ENCODE results near the gene GIPC3. TPM values are rescaled to one million over a fixed set of nuclear protein-coding genes. Genes with fewer than 3 reads are reported as not detected.
A peak's percentile ranks its signal among the peaks of the same experiment; 100 is the strongest.

GIPC3 gene, protein sequence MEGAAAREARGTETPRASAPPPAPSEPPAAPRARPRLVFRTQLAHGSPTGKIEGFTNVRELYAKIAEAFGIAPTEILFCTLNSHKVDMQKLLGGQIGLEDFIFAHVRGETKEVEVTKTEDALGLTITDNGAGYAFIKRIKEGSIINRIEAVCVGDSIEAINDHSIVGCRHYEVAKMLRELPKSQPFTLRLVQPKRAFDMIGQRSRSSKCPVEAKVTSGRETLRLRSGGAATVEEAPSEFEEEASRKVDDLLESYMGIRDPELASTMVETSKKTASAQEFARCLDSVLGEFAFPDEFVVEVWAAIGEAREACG
- under 1 TPM; 0.23 to 0.25 TPM for total RNA-seq
- polyA plus RNA-seq = under 1 TPM; 0.25 to 0.95 TPM

DNA sequence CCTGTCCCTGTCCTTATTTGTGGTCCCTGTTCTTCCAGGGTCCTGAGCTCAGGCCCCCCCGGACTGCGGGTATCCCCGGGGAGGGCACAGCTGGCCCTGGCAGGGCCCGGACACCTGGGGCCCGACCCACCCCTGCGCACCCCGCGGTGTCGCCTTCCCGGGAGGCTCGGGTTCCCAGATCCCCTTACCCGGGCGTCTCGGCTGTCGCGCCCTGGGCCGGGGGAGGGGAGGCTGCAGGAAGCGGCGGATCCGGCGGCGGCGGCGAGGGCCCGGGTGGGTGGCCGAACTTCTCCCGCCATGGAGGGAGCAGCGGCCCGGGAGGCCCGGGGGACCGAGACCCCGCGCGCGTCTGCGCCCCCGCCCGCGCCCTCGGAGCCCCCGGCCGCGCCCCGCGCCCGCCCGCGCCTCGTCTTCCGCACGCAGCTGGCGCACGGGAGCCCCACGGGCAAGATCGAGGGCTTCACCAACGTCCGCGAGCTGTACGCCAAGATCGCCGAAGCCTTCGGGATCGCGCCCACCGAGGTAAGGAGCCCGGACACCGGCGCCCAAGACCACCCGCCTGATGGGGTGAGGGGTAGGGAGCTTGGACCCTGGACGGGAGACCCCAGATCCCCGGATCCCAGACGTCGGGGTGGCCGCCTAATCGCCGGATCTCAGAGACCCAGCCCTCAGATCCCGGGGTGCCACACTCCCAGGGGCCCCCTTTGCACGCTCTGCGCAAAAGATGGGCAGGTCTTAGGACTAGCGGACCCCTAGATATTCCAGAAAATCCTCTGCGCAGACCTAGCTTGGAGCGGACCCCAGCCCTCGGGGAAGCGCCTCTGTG is at the start of gene GIPC3:
TSS of gene GIPC3 (plus strand) at position 178 of the 826 bp plus-strand sequence. CDS start at position 298, 120 bp downstream.
- H3K27me3 ChIP-seq (ENCODE audit: control insufficient read depth in 4 of 4, insufficient read depth in 4 of 4, low read length in 3 of 4) = no peaks in the 10 kb centered on the region
- no peak for TF ChIP-seq SP1 (IDR thresholded peaks at IDR 0.05)
- TF ChIP-seq FOXA1 (IDR thresholded peaks at IDR 0.05) = no peak
- TF ChIP-seq, protein P1, sequence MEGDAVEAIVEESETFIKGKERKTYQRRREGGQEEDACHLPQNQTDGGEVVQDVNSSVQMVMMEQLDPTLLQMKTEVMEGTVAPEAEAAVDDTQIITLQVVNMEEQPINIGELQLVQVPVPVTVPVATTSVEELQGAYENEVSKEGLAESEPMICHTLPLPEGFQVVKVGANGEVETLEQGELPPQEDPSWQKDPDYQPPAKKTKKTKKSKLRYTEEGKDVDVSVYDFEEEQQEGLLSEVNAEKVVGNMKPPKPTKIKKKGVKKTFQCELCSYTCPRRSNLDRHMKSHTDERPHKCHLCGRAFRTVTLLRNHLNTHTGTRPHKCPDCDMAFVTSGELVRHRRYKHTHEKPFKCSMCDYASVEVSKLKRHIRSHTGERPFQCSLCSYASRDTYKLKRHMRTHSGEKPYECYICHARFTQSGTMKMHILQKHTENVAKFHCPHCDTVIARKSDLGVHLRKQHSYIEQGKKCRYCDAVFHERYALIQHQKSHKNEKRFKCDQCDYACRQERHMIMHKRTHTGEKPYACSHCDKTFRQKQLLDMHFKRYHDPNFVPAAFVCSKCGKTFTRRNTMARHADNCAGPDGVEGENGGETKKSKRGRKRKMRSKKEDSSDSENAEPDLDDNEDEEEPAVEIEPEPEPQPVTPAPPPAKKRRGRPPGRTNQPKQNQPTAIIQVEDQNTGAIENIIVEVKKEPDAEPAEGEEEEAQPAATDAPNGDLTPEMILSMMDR (IDR thresholded peaks at IDR 0.05; ENCODE audit: low read depth, low read length, missing input control) = no peak
- TF ChIP-seq RAD21 (IDR thresholded peaks at IDR 0.05) = no peak
- TF ChIP-seq NR2F2 (IDR thresholded peaks at IDR 0.05) = no peak
- no peak for TF ChIP-seq HNF4G (IDR thresholded peaks at IDR 0.05)
- TF ChIP-seq RXRA (IDR thresholded peaks at IDR 0.05) = no peak
- TF ChIP-seq GABPA (IDR thresholded peaks at IDR 0.05 in 1 of 2, conservative IDR thresholded peaks at IDR 0.05 in 1 of 2) = no peak
- no peak for TF ChIP-seq JUND (IDR thresholded peaks at IDR 0.05)
- TF ChIP-seq, protein P2, sequence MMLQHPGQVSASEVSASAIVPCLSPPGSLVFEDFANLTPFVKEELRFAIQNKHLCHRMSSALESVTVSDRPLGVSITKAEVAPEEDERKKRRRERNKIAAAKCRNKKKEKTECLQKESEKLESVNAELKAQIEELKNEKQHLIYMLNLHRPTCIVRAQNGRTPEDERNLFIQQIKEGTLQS (IDR thresholded peaks at IDR 0.05) = no peak
- no peak for DNase-seq (ENCODE audit: low spot score)
- no peak within 1 kb of the TSS for H3K27ac ChIP-seq (ENCODE audit: low read depth in 1 of 2, low read length in 2 of 2)
- H3K4me1 ChIP-seq (ENCODE audit: control insufficient read depth in 4 of 4, insufficient read depth in 4 of 4, low read length in 3 of 4) = no peaks in the 10 kb centered on the region
- 7% methylated on average over 84 of the region's 84 CpGs for WGBS
- no peak within 1 kb of the TSS for H3K9ac ChIP-seq (ENCODE audit: low read depth in 1 of 2, low read length in 2 of 2)
- no peaks in the 10 kb centered on the region for H3K9me3 ChIP-seq (ENCODE audit: control insufficient read depth in 4 of 4, low read length in 3 of 4)
- H3K36me3 ChIP-seq (ENCODE audit: control insufficient read depth in 4 of 4, insufficient read depth in 3 of 4, low read depth in 1 of 4, low read length in 3 of 4) = no peaks in the 10 kb centered on the region
- peak within 1 kb of the TSS in 1 of 3 donors; percentile 43 for H3K4me3 ChIP-seq (ENCODE audit: low read depth in 1 of 3, low read length in 3 of 3)

DNA sequence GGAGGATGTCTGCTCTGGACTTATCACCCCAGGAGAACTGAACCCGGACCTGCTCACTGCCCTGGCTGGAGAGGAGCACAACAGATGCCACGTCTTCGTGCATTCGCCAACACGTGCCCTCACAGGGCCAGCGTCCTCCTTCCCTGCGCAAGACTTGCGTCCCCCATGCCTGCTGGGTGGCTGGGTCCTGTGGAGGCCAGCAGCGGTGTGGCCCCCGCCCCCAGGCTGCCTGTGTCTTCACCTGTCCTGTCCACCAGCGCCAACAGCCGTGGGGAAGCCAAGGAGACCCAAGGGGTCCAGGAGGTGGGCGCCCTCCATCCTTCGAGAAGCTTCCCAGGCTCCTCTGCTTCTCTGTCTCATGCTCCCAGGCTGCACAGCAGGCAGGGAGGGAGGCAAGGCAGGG is 49.7 kb upstream of the GIPC3 start:
- DNase-seq (ENCODE audit: low spot score) = no peak
- Histone ChIP-seq H3K9me3 (ENCODE audit: control insufficient read depth in 4 of 4, low read length in 3 of 4) (no peaks in the 10 kb centered on the region), H3K36me3 (ENCODE audit: control insufficient read depth in 4 of 4, insufficient read depth in 3 of 4, low read depth in 1 of 4, low read length in 3 of 4) (peaks cover 8 to 62% (median 29%) of the 10 kb centered on the region in 4 donors), H3K27me3 (ENCODE audit: control insufficient read depth in 4 of 4, insufficient read depth in 4 of 4, low read length in 3 of 4) (no peaks in the 10 kb centered on the region), H3K27ac (ENCODE audit: low read depth in 1 of 2, low read length in 2 of 2) (no peak overlapping the region), H3K4me3 (ENCODE audit: low read depth in 1 of 3, low read length in 3 of 3) (no peak overlapping the region), H3K9ac (ENCODE audit: low read depth in 1 of 2, low read length in 2 of 2) (no peak overlapping the region), H3K4me1 (ENCODE audit: control insufficient read depth in 4 of 4, insufficient read depth in 4 of 4, low read length in 3 of 4) (no peaks in the 10 kb centered on the region)
- WGBS = 96% methylated on average over 14 of the region's 14 CpGs
- TF ChIP-seq, protein P3, sequence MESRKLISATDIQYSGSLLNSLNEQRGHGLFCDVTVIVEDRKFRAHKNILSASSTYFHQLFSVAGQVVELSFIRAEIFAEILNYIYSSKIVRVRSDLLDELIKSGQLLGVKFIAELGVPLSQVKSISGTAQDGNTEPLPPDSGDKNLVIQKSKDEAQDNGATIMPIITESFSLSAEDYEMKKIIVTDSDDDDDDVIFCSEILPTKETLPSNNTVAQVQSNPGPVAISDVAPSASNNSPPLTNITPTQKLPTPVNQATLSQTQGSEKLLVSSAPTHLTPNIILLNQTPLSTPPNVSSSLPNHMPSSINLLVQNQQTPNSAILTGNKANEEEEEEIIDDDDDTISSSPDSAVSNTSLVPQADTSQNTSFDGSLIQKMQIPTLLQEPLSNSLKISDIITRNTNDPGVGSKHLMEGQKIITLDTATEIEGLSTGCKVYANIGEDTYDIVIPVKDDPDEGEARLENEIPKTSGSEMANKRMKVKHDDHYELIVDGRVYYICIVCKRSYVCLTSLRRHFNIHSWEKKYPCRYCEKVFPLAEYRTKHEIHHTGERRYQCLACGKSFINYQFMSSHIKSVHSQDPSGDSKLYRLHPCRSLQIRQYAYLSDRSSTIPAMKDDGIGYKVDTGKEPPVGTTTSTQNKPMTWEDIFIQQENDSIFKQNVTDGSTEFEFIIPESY (IDR thresholded peaks at IDR 0.05) = no peak
- TF ChIP-seq FOXA1 (IDR thresholded peaks at IDR 0.05) (no peak), JUND (IDR thresholded peaks at IDR 0.05) (no peak), TAF1 (conservative IDR thresholded peaks at IDR 0.05) (no peak), GABPA (IDR thresholded peaks at IDR 0.05 in 1 of 2, conservative IDR thresholded peaks at IDR 0.05 in 1 of 2) (no peak)
